HG03575 (cell line): ENCODE measurements around the gene SAA1.
"Not testable (repeated sequence)": the region's sequence is repeated elsewhere in the genome, so short reads cannot be mapped to it uniquely, and the experiment has no call there.

ENCODE experiments used
- ATAC-seq: cut with Tn5 transposase; IDR thresholded peaks from one replicate; pipeline ENCODE4 v1.9.1; 2021; ENCODE audit not compliant: unreplicated experiment, insufficient number of reproducible peaks, low FRiP score; ENCODE audit errors: extremely low read depth

Gene SAA1

GRCh38 chr11:18265949-18266348, at the start of gene SAA1:
Gene SAA1 (plus strand): TSS chr11:18266264. CDS start chr11:18266888, 624 bp downstream.
- no peak for ATAC-seq

GRCh38 chr11:18221274-18221876, 44.7 kb upstream of the SAA1 start:
- ATAC-seq: no peak

DNA sequence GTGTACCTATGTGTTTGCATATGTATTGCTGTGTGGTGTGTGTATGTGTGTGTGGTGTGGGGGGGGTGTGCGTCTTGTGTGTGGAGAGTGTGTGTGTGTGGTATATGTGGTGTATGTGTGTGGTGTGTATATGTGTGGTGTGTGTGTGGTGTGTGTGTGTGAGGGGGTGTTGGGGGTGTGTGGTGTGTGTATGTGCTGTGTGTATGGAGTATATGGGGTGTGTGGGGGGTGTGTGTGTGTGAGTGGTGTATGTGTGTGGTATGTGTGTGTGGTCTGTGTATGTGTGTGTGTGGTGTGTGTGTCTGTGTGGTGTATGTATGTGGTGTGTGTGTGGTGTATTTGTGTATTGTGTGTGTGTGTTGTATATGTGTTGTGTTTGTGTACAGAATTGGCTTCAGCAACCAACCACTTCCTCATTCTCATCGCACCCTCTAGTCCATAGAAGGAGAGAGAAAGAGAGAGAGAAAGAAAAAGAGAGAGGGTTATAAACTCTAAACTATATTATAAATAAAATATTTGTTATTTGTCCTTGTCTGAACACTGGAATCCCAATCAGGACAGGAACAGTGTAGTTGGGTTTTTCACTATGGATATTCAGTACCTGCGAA, 43.1 kb upstream of the SAA1 start:
- no peak for ATAC-seq

- ATAC-seq: no peak
Observed at GRCh38 chr11:18223591-18224387, 42.3 kb upstream of the SAA1 start.

DNA sequence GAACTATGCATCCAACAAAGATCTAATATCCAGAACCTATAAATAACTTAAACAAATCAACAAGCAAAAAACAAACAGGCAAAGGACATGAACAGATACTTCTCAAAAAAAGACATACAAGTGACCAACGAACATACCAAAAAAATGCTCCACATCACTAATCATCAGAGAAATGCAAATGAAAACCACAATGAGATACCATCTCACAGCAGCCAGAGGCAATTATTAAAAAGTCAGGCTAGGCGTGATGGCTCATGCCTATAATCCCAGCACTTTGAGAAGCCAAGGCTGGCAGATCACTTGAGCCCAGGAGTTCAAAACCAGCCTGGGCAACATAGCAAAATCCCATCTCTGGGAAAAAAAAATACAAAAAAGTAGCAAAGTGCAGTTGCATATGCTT, 40.2 kb upstream of the SAA1 start:
- no peak for ATAC-seq

- ATAC-seq: peak; percentile 74
Observed at GRCh38 chr11:18229501-18229900, 36.6 kb upstream of the SAA1 start.

DNA sequence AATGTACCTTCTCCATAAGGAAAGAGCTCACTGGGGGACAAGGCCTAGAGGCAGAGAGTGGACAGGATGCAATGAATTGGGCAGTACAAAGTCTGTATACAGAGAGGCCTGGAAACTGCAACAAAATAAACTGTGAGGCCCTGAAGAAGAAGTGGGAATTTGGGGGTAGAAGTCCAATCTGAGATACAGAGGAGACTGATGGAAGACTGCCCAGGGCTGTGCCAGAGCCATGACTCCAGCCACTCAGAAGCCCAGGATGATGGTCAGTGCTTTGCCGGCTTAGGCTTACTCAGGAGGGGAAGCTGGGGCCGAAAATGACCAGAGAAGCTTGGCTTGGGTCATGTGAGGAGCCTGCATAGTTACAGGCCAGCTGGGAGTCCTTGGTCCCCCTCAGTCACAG, 35.2 kb upstream of the SAA1 start:
- ATAC-seq: no peak

DNA sequence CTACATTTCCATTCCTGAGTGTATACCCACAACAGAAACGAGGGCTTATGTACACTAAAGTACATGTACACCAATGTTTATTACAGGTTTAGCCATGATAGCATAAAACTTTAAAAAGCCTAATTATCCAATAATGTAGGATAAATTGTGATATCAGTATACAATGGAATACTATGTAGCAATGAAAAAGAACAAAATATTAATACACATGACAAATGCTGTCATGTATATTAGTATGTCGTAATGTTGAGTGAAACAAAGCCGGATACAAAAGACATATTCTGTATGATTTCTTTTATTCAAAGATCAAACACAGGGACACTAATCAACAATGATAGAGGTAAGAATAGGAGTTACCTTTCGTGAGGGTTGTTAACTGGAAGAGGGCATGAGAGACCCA, 32.2 kb upstream of the SAA1 start:
- ATAC-seq: no peak

DNA sequence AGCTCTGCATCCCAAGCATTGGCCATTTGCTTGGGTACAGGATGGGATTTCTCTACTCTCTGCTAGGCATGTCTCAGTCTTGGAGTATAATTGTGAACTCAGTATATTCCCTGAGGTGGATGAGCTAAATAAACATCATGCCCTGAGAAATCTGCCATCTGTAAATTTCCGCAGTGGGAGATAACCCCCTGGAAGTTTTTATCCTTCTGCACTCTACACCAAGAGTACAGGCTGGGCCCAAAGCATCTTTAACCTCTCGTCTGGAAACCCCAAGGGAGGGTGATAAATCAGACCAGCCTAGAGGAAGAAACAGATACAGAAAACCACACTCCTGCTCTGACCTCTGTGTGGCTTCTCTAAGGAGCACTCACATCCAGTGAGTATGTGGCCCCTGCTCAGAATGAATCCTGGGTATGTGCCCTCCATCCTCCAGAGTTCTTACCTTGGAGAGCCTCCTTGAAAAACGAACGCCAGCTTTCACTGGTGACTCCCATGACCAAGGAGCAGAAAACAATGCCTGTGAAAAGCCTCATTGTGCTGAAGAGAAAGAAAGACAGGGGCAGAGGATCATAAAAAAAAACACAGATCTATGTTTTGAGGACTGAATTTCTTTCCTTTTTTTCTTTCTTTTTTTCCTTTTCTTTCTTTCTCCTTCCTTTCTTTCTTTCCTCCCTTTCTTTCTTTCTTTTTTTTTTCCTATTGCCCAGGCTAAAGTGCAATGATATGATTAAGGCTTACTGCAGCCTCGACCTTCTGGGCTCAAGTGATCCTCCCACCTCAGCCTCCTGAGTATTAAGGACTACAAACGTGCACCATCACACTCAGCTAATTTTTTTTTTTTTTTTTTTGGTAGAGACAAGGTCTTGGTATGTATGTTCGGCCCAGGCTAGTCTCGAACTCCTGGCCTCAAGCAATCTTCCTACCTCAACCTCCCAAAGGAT, 30.4 kb upstream of the SAA1 start:
- ATAC-seq: no peak

DNA sequence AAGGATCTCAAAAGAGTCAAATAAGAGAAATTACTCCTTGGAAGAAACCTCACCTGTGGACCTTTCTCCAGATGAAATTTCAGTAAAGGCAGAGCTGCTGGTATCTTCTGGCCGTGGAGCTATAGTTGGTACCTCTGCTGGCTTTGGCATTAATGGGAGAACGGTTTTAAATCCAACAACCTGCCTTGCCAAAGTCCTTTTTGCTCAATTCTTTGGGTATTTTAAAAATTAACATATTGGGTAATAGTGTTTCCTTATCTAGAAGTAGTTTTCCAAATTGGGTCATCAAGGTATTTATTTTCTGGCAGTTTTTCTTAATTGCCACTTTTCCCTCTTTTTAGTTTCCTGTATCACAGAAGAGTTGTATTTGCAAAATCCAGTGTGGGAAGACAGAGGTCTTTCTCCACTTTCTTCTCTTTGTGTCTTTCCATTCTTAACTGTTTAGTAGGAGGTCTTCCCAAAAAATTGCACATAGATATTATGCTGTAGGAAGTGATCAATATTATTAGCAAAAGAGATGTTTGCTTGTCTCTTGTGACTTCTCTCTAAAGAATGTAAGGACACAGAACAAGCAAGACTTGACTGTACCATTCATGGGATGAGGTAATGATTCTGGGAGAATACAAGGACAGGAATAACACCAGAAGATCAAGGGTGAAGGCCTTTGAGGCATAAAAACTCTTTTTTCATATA, 29.3 kb upstream of the SAA1 start, which contains the start of gene SAA4:
TSS of gene SAA4 (minus strand) at position 139 of the 693 bp plus-strand sequence. CDS start 876 bp downstream, outside the sequence.
- no peak for ATAC-seq

GRCh38 chr11:18239655-18240054, 26.4 kb upstream of the SAA1 start:
- ATAC-seq: no peak

DNA sequence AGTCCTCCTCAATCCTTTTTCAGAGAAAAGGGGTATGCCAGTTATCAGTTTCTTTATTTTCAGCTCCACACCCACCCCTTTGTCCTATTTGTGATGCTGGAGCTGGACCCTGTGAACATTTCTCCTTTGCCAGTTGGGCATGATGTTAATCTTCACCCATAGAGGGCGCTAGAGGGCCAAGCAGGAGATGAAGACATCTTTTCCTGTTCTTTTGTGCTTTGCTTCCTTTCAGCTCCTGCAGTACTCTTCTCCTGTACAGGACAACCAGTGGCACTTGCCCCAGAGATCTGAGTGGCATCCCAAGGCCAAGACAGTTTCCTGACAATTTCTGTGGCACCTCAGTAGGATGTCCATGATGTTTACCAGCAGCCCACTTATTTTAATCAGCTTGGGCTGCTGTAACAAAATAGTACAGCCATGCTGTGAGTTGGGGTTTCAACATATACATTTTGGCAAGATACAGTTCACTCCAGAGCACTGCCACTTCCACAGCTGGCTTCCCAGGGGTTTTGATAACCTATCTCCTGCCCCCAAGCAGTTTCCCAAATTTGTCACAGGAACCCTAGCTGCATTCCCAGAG, 22.2 kb upstream of the SAA1 start:
- ATAC-seq: no peak

DNA sequence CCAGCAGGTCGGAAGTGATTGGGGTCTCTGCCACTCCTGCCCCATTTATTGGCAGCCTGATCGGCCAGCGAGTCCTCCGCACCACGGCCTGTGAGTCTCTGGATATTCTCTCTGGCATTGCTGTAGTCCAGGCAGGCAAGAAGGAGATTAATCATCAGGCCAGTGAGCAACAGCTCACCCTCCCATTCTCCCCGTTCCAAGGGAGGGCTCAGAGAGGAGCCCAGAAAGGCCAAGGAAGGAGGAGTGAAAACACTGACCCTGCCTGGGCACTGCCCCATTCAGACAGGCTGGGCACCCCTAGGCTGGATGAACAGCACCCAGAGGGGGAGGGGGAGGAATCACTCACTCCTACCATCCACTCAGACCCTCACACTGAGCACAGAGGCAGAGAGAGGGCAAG, 20.7 kb upstream of the SAA1 start:
- no peak for ATAC-seq

GRCh38 chr11:18246379-18247190, 19.5 kb upstream of the SAA1 start:
- ATAC-seq: peak; percentile 66

DNA sequence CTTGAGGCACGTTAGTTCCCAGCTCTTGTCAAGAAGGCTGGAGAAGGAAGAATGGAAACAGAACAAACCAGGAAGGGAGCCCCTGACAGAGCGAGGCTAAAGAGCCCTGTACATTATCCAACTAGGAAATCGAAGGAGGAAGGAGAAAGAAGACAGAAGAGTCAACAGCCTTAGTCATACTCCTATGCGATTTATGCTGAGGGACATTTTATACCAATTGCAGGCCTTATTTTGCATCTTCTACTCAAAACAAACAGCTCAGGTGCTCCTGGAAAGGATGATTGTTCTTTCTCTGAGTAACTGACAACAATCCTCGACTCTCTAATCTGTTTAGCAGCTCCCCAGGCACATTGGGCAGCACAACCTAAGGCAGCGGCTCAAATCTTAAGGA, 18.9 kb upstream of the SAA1 start:
- ATAC-seq: not testable (repeated sequence)

DNA sequence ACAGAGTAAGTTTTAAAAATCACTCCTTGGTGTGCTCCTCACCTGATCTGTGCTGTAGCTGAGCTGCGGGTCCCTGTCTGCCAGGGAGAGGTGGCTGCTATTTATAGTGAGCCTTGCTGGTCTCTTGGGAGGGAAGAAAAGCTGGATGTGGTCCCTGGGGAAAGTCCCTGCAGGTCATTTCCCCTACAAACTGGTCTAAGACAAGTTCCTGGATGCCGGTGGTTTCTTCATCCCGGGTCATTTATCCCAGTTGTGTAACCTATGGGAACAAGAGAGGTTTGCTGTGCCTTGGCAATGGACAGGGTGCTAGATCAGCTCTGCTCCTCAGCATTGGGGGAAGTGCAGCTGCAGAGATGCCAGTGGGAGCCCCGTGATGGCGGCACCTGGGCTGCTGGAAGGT, 17.5 kb upstream of the SAA1 start, which contains the start of gene SAA2:
TSS of gene SAA2 (minus strand) at position 108 of the 400 bp plus-strand sequence. CDS start 657 bp downstream, outside the sequence.
- ATAC-seq: no peak

- no peak for ATAC-seq
Observed at GRCh38 chr11:18253233-18253632, 12.8 kb upstream of the SAA1 start.
